Ectodermal cell (in vitro differentiated cells): Measurements from ENCODE around the gene NEK7.
"Not testable (repeated sequence)": the region's sequence is repeated elsewhere in the genome, so short reads cannot be mapped to it uniquely, and the experiment has no call there.

Experiments
- H3K27ac ChIP-seq: 2 replicates; pipeline ENCODE4 v1.7.0; 2013; ENCODE audit warnings: mild to moderate bottlenecking, low read depth, low read length; ENCODE audit not compliant: insufficient read depth, poor library complexity, severe bottlenecking
- H3K27me3 ChIP-seq: 2 replicates; pipeline ENCODE4 v1.7.0; 2013; ENCODE audit warnings: mild to moderate bottlenecking, low read length; ENCODE audit not compliant: insufficient read depth, control insufficient read depth, poor library complexity, severe bottlenecking
- H3K36me3 ChIP-seq: one replicate; pipeline ENCODE4 v1.7.0; 2013; ENCODE audit warnings: low read length; ENCODE audit not compliant: control insufficient read depth, insufficient read depth
- H3K4me1 ChIP-seq: one replicate; pipeline ENCODE4 v1.7.0; 2013; ENCODE audit warnings: low read length; ENCODE audit not compliant: control insufficient read depth, insufficient read depth
- H3K4me3 ChIP-seq: 2 replicates; pipeline ENCODE4 v1.7.0; 2013; ENCODE audit warnings: low read depth, low read length, control low read depth; ENCODE audit not compliant: insufficient read depth
- H3K9me3 ChIP-seq: 2 replicates; pipeline ENCODE4 v1.7.0; 2013; ENCODE audit warnings: mild to moderate bottlenecking, low read length, moderate library complexity; ENCODE audit not compliant: control insufficient read depth
- WGBS, 2 experiments: methylation state at CpG; one replicate each; pipeline ENCODE4 v1.1.7; 2013; ENCODE audit warnings: missing lambda C conversion rate in 2 of 2; 5-methylcytosine and 5-hydroxymethylcytosine counted together

Gene NEK7

GRCh38 chr1:198227010-198227409, 70.2 kb downstream of the NEK7 start:
- not testable (repeated sequence) for H3K4me3 ChIP-seq, H3K4me1 ChIP-seq, H3K27me3 ChIP-seq, H3K36me3 ChIP-seq, H3K27ac ChIP-seq, H3K9me3 ChIP-seq
- 92 to 100% methylated on average over 1 of the region's 5 CpGs for WGBS, 2 experiments

DNA sequence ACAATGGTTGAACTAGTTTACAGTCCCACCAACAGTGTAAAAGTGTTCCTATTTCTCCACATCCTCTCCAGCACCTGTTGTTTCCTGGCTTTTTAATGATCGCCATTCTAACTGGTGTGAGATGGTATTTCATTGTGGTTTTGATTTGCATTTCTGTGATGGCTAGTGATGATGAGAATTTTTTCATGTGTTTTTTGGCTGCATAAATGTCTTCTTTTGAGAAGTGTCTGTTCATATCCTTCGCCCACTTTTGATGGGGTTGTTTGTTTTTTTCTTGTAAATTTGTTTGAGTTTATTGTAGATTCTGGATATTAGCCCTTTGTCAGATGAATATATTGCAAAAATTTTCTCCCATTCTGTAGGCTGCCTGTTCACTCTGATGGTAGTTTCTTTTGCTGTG, 70.7 kb downstream of the NEK7 start:
- H3K4me3 ChIP-seq, H3K4me1 ChIP-seq, H3K9me3 ChIP-seq, H3K27ac ChIP-seq, H3K27me3 ChIP-seq, H3K36me3 ChIP-seq: not testable (repeated sequence)
- WGBS, 2 experiments, result 88 to 90% methylated on average over 1 to 2 of the region's 2 CpGs

DNA sequence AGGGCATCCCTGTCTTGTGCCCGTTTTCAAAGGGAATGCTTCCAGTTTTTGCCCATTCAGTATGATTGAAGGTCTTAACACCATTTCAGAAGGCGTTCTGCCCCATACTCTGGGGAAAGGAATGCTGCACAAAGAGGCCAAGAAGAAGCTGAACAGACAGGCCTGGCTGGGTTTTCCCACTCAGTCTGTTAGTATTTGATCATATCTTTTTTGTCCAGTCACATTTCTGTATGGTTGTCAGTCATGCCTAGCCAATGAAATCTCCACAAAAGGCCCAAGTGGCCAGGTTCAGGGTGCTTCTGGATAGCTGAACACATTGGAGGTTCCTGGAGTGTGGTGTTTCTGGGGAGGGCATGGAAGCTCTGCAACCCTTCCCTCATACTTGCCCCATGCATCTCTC, 72.1 kb downstream of the NEK7 start:
- WGBS, 2 experiments, result 83 to 88% methylated on average over 2 of the region's 2 CpGs

DNA sequence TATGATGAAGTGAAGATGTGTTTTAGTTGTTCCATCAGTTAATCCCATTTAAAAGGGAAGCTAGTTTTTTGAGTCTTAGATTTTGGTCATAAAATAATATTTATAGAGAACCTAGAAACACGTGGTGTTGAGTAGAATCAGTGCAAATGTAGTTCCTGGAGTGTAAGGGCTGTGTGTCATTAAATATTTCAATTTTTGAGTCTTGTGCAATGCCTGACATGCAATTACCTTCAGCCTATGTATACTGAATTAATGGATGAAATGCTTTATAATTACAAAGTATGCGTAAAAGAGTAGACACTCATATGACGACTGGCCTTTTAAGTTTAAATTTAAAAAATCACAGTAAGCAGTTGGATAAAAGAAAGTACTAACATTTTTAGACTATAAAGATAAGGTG, 75.0 kb downstream of the NEK7 start:
- H3K4me3 ChIP-seq, result no peak overlapping the region
- H3K36me3 ChIP-seq, result no peaks in the 10 kb centered on the region
- no peaks in the 10 kb centered on the region for H3K27me3 ChIP-seq
- WGBS, 2 experiments, result 56 to 93% methylated on average over 1 to 3 of the region's 3 CpGs
- no peak overlapping the region for H3K27ac ChIP-seq
- H3K9me3 ChIP-seq, result no peaks in the 10 kb centered on the region
- no peaks in the 10 kb centered on the region for H3K4me1 ChIP-seq

More for the DNA sequence above, 72.1 kb downstream of the NEK7 start:
- no peaks in the 10 kb centered on the region for H3K4me1 ChIP-seq
- H3K27me3 ChIP-seq, result no peaks in the 10 kb centered on the region
- H3K36me3 ChIP-seq, result no peaks in the 10 kb centered on the region
- H3K27ac ChIP-seq, result no peak overlapping the region
- H3K4me3 ChIP-seq, result no peak overlapping the region
- no peaks in the 10 kb centered on the region for H3K9me3 ChIP-seq

DNA sequence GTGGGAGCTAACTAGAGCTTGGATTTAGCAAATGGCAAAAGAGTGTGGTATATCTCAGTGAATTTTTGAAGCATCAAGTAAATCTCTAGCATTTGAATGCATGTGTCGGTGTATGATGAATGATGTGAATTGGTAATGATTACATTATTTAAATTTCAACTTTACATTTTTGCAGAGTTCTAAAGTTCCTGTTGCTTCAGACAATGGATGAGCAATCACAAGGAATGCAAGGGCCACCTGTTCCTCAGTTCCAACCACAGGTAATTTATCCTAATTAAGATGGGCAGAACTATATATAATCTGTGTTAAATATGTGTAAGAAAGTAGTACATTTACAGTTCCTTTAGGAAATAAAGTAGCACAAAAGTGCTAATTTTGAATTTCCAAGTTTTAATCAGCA, 75.6 kb downstream of the NEK7 start:
- 100% methylated on average over 1 of the region's 1 CpG; no CpG with 5 or more reads in 1 of the 2 experiments for WGBS, 2 experiments
- Histone ChIP-seq H3K27ac (no peak overlapping the region), H3K9me3 (no peaks in the 10 kb centered on the region), H3K27me3 (no peaks in the 10 kb centered on the region), H3K4me1 (no peaks in the 10 kb centered on the region), H3K36me3 (no peaks in the 10 kb centered on the region), H3K4me3 (no peak overlapping the region)

DNA sequence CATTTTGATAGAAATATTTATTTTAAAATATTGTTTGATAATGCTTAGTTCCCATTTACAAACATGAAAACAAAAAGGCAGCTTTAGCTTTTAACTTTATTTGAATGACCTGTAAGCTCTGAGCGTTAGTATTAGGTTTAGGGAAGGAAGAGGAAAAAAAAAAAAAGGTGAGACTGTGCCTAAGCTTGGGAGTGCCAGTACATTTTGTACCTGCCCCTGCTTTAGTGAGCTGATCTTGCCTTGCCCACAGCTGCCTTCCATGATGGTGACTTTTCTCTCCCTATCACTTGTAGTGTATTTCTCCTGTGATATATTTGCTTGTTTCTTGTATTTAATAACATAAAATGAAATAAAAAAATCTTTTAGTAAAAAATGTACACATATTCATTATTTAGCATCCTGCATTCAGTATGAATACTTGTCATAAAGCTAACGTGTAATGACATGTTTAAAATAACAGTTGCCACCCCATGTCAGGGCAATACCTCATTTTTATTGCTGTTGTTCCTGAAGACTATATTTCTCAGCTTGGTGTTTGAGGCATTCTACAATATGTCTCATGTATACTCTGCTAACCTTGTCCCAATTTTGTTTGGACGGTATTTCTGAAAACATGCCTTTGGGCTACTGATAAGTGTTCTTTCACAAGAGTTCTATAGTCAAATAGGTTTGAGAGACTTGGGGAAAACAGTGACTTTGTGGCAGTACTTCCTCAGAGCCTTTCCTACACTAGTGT, 76.3 kb downstream of the NEK7 start:
- Histone ChIP-seq H3K4me1 (no peaks in the 10 kb centered on the region), H3K9me3 (no peaks in the 10 kb centered on the region), H3K36me3 (no peaks in the 10 kb centered on the region), H3K4me3 (no peak overlapping the region), H3K27me3 (no peaks in the 10 kb centered on the region), H3K27ac (no peak overlapping the region)
- 86 to 89% methylated on average over 3 of the region's 3 CpGs for WGBS, 2 experiments

- H3K36me3 ChIP-seq, result no peaks in the 10 kb centered on the region
- H3K4me1 ChIP-seq, result no peaks in the 10 kb centered on the region
- H3K27me3 ChIP-seq, result no peaks in the 10 kb centered on the region
- H3K9me3 ChIP-seq, result no peaks in the 10 kb centered on the region
- no peak overlapping the region for H3K4me3 ChIP-seq
- 33 to 38% methylated on average over 4 to 5 of the region's 5 CpGs for WGBS, 2 experiments
- H3K27ac ChIP-seq, result no peak overlapping the region
Observed at GRCh38 chr1:198234520-198235251, 77.9 kb downstream of the NEK7 start.

GRCh38 chr1:198238121-198238520, 81.3 kb downstream of the NEK7 start:
- no peaks in the 10 kb centered on the region for H3K36me3 ChIP-seq
- H3K4me3 ChIP-seq, result no peak overlapping the region
- no peaks in the 10 kb centered on the region for H3K9me3 ChIP-seq
- 91 to 94% methylated on average over 2 of the region's 2 CpGs for WGBS, 2 experiments
- H3K27ac ChIP-seq, result no peak overlapping the region
- no peaks in the 10 kb centered on the region for H3K4me1 ChIP-seq
- no peaks in the 10 kb centered on the region for H3K27me3 ChIP-seq

DNA sequence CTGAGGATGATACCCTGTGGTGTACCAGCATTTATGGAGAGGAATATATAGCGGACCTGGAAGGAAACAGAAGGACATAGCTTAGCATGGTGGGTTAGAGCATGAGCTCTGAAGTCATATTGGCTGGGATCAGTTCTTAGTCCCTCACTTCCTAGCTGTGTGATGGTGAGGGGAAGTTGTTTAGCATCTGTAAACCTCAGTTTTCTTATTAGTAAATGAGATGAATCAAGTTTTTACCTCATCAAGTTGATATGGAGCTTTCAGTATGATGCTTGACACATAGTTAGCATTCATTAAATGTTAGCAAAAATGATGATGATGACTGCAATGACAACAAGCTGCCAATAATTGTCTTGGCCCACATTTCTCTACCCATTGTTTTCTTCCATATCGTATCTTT, 84.8 kb downstream of the NEK7 start:
- H3K4me1 ChIP-seq, result no peaks in the 10 kb centered on the region
- WGBS, 2 experiments, result 68 to 71% methylated on average over 2 of the region's 2 CpGs
- no peaks in the 10 kb centered on the region for H3K27me3 ChIP-seq
- no peaks in the 10 kb centered on the region for H3K9me3 ChIP-seq
- H3K4me3 ChIP-seq, result no peak overlapping the region
- H3K36me3 ChIP-seq, result no peaks in the 10 kb centered on the region
- no peak overlapping the region for H3K27ac ChIP-seq

- Histone ChIP-seq H3K4me1 (no peaks in the 10 kb centered on the region), H3K27ac (no peak overlapping the region), H3K9me3 (no peaks in the 10 kb centered on the region), H3K4me3 (no peak overlapping the region), H3K27me3 (no peaks in the 10 kb centered on the region), H3K36me3 (no peaks in the 10 kb centered on the region)
Observed at GRCh38 chr1:198244772-198245171, 88.0 kb downstream of the NEK7 start.
